Ammon's horn (tissue), 1 donor: ENCODE results near the gene GRIN2D.
"Not testable (repeated sequence)": the region's sequence is repeated elsewhere in the genome, so short reads cannot be mapped to it uniquely, and the experiment has no call there.

Experiments
- DNase-seq: peaks from one replicate; pipeline ENCODE4 v3.0.0-alpha.2; 2016; ENCODE audit warnings: low spot score

The GRIN2D gene

GRCh38 chr19:48371771-48372170 is 21.7 kb upstream of the GRIN2D start:
- DNase-seq = not testable (repeated sequence)

DNA sequence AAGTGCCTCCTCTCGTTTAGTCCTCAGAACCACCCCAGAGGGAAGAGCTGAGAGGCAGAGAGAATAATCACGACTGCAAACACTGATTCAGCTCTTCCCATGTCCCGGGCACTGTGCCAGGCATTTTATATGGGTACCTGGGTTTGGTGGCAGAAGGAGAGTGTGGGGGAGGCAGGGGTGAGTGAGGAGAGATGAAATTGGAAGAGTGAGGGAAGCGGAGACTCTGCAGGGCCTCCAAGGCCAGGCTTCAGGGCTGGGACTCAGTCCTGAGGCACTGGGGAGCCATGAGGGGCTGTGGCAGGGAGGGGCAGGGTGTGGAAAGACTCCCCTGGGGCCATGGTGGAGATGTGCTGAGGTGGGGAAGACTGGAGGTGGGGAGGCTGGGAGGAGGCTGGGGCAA is 20.6 kb upstream of the GRIN2D start:
- DNase-seq = no peak

- no peak for DNase-seq
Observed at GRCh38 chr19:48373567-48373966, 19.9 kb upstream of the GRIN2D start.

- DNase-seq = no peak
Observed at GRCh38 chr19:48378194-48378570, 15.3 kb upstream of the GRIN2D start.

DNA sequence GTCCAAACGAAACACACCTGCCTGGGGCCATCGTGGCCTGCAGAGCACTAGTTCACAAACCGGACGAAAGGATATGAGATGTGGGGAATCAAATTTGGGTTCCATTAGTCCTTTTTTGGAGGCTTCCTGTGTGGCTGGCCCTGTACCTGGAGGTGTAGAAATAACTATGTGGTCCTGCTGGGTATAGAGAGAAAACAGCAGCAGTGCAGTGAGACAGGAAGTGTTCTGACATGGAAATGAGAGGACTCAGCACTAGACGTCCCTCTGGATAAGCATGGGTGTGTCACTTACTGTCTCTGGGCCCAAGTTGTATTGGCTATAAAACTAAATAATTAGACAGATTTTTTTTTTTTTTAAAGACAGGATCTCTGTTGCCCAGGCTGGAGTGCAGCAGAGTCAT is 14.4 kb upstream of the GRIN2D start:
- DNase-seq = no peak

DNA sequence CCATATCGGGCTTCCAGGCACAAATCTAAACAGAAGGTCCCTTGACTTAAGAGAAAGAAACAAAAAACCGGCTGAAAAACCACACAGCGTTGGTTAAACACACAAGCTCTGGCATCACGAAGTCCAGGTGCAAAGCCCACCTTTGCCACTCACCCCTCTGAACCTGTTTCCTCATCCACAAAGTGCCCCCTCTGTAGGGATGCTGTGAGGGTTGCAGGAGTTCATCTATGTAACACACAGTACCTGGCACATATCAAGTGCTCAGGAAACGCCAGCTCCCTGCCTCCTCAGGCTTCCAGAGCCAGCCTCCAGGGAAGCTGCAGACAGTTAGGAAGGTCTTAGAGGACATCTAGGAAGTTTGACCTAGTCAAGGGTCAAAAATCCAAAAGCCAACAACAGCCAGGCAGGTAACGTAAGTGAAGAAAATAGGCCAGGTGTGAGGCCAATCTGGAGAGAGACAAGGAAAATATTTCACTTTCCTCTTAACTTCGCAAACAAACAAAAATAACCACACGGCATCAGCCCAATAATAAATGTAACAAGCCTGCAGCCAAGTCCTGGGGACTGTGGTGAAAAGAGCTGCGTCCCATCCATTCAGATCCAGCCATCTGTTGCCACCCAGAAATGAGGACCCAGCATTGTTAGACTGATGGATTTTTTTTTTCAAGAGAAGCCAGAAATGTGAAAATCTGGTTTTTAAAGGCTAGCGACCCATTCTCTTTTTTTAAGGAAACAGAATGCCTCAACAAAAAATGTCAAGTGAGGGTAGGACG is 12.1 kb upstream of the GRIN2D start:
- no peak for DNase-seq

GRCh38 chr19:48382286-48382685 is 11.2 kb upstream of the GRIN2D start:
- DNase-seq = no peak

- DNase-seq = no peak
Observed at GRCh38 chr19:48385461-48386087, 7.9 kb upstream of the GRIN2D start.

GRCh38 chr19:48386981-48387380 is 6.5 kb upstream of the GRIN2D start:
- no peak for DNase-seq

- DNase-seq = peak; percentile 67
Observed at GRCh38 chr19:48390188-48391099, 3.0 kb upstream of the GRIN2D start.

- DNase-seq = peak; percentile 90
Observed at GRCh38 chr19:48391100-48392005, 2.1 kb upstream of the GRIN2D start, which contains the start of gene KDELR1. Gene KDELR1 (minus strand): TSS chr19:48391551. CDS start chr19:48391358, 193 bp downstream.

GRCh38 chr19:48392006-48392344 is 1.5 kb upstream of the GRIN2D start:
- DNase-seq = not testable (repeated sequence)

- DNase-seq = no peak
Observed at GRCh38 chr19:48392860-48393558, 459 bp upstream of the GRIN2D start.

DNA sequence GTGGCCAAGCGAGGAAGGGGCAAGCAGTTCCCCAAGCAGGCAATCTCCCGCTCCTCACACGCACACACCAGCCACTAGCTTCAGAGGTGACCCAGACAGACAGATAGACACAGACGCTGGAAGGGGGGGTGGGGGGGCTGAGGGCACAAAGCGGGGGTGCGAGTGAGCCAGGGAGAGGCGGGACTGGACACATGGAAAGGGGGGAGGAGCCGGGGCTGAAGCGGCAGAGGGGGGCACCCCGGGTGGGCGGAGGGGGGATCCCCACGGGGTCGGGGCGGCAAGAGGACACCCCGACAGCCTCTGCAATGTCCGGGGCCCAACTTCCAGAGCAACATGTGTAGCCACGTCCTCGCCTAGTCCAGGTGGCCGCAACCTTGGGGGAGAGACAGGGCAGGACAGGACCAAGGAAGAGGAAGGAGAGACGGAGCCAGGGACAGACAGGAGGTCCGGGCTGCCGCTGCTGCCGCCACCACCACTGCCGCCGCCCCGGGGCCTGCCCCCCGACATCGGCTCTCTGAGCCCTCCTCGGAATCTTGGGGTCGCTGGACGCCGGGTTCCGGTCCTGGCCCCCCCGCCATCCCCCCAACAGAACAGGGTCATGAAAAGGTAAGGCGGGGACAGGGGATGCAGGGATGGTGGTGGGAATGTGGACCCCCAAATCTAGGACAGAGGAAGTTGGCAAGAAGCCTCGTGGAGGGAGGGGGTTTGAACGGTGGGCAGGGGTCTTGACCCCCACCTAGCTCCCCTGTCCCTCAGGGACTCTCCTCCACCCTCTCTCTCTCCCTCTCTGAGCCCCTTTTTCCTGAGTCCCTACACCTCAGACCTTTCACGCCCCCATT is 1.1 kb downstream of the GRIN2D start:
- DNase-seq = no peak

GRCh38 chr19:48395170-48395455 is 1.6 kb downstream of the GRIN2D start:
- no peak for DNase-seq

DNA sequence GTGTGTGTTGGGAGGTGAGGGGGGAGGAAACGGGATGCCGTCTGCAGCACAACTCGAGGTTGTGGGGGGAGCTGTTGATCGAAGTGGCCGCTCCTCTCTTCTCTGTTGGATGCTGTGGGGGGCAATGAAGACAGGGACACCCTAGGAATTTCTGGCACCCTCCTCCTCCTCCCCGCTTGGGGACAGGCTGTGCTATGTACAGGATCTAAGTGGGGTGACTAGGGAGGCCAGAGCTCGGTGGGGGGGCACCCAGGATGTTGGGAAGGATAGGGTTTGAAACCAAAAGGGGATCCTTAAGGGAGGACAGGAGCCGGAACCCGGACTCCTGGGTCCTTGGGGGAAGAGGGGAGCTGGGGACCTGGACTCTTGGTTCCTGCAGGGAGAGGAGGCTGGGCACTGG is 2.0 kb downstream of the GRIN2D start:
- DNase-seq = no peak

DNA sequence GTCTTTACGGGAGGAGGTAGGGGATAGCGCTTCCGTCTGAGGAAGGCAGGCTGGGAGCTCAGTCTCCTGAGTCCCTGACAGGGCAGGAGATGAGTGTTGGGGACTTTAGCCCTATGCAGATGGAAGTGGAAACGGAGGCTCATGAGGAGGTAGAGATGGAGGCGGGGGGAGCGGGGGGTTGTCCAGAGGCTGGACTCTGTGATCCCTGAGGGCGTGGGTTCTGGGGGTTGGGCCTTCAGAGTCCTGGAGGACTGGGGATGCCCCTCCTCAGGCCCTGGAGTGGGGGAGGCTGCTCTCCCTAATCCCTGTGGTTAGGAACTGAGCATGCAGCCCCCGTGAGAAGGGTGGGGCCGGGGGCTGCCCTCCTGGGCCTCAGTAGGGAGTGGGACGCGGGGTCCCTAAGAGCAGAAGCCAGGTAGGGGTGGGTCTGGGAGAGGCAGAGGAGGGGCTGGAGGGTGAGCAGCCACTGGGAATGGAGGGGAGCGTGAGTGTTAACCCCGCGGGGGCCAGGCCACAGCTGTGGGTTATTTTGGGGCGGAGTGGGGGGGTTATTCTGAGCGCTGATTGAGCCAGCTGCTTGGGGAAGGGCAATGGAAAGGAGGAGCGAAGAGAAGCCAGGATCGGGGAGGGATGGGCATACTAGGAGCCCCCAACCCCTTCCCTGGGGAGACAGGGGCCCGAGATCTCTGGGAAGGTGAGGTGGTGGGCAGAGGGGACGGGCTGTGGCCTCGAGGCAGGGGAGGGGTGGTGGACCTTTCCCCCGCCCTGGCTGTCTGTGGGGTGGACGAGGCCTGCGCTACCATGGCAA is 2.8 kb downstream of the GRIN2D start:
- DNase-seq = no peak

DNA sequence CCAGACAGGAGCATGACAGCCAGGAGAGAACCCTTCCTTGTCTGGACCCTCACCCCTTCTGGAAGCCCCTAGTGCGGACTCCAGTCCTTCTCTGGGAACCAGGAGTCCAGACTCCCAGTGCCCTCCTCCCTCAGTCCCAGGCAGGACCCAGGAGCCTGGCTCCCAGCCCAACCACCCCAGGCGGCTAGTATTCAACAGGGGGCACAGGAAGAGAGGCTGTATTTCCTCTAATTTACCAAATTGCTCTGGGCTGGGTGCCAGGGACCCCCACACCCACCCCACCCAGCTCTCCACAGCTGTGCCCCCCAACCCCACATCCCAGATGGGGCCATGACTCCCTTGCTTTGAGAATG is 3.3 kb downstream of the GRIN2D start:
- no peak for DNase-seq

DNA sequence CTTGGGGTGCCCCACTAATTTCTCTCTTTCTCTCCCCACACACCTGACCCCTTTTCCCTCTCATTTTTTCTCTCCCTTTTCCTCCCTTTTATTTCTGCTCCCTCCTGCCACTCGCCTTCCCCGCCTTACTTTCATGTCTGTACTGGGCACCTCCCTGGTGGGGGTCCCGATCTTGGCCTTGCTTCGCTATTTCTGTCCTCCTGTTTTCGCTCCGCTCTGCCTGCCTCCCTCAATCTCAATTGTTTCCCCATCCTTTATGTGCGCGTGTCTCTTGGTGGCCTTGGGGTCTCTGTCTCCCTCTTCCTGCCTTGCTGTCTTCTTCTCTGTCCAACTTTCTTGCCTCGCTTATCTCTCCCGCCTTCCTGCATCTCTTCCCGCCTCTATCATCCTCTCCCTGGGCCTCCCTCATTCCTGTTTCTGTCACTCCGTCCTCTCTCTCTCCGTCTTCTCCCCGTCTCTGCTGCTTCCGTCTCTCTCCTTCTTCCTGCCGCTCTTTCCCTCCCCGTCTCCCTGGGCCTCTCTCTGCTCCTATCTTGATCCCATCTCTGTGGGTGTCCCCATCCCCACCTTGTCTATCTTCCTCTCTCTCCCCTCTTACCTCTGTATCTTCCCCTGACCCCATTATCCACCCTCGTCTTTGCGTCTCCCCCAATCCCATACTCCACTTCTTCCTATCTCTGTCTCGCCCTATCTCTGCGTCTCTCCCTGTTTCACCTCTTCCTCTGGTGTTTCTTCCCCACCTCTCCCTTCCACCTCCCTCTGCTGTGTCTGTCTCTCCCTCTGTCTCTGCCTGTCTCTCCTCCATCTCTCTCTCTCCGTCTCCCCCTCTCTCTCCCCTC is 4.0 kb downstream of the GRIN2D start:
- no peak for DNase-seq
